GM12892 (cell line): ENCODE data around the gene SPSB1.

Experiments
- DNase-seq: peaks from one replicate; pipeline ENCODE4 v3.0.0; 2011; ENCODE audit not compliant: insufficient read length
- FAIRE-seq: peaks from 2 replicates; lab custom pipeline; 2011; peaks lifted over from hg19 to GRCh38; lab: Jason Lieb, UNC
- POLR2A ChIP-seq: IDR thresholded peaks from 2 replicates; pipeline ENCODE4 v1.6.1; 2011; ENCODE audit warnings: low read depth, low read length, control low read depth
- POLR2AphosphoS5 ChIP-seq: IDR thresholded peaks from 2 replicates; pipeline ENCODE4 v1.6.1; 2011; ENCODE audit warnings: low read depth, low read length, control low read depth
- TAF1 ChIP-seq: IDR thresholded peaks from 2 replicates; pipeline ENCODE4 v1.6.1; 2011; ENCODE audit warnings: low read depth, mild to moderate bottlenecking, control low read depth, low read length, borderline replicate concordance

Gene SPSB1

DNA sequence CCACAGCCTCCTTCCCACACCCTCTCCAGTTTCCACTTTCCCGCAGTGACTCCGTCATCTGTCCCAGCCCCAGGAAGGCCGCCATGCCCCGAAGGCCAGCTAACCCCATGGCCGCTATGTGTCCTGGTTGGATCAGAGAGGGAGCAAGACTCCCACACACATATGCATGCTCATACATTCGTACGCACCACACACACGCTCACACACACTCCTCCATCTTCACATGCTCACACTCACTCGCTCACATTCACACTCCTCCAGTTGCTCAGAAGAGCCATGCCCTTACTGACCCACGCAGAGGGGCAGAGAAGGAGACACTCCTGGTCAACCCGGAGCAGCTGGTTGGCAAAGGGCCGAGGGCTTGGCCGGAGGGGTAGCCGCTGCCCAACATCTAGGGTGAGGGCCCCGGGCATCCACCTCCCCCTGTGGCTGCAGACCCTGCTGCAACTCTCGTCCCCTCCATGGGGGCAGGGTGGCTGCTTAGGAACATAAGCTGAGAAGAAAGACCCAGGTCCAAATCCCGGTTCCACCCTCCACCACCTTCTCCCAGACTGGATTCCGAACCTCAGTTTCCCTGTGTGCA lies 124.3 kb downstream of the SPSB1 start:
- DNase-seq (no peak), FAIRE-seq (peak; percentile 77)
- TF ChIP-seq POLR2A, result 0 out of 2 replicates have a peak, but pooled peaks have one; percentile 31
- TF ChIP-seq TAF1, result no peak

DNA sequence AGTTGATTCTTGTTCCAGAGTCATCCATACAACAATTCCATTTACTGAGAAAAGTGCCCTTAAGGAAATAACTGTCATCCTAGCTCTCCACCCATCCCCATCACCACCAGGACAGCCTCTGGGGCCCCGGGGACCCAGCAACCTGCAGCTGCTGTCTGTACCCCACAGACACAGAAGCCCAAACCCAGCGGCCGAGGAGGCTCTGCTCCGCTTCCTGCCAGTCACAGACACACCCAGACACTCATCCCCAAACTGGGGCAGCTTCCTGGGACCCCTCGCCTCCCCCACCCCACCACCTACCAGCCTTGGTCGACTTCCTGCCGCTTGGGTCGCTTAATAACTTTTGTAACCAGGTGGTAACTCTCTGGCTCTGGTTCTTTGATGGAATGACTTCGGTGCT lies 125.0 kb downstream of the SPSB1 start:
- peak; percentile 83 for FAIRE-seq

DNA sequence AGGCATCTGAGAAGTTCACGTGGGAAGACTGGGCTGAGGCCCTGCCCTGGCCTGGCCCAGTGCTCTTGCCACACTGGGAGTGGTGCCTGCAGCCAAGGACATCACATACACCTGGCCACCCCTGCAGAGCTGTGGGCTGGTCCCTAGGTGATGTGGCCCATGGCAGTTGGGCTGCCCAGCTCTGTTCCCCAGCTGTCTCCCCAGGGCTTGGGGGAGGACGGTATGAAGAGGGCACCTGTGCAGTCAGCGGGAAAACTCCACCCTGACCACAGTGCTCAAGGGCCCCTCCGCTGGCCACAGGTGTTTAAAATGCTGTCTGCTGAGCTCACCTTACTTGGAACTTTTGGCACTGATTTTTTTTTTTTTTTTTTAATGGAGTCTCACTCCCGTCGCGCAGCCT lies 126.2 kb downstream of the SPSB1 start:
- DNase-seq (no peak), FAIRE-seq (no peak)
- TF ChIP-seq POLR2A, result no peak
- no peak for TF ChIP-seq POLR2AphosphoS5
- no peak for TF ChIP-seq TAF1

More for the DNA sequence above, 125.0 kb downstream of the SPSB1 start:
- no peak for DNase-seq
- TF ChIP-seq POLR2A (0 out of 2 replicates have a peak, but pooled peaks have one; percentile 5), POLR2AphosphoS5 (no peak)
